ENCODE results near the gene CTCF.

GRCh38 chr16:67551091-67551490, 11.2 kb upstream of the CTCF start:
- TF ChIP-seq CTCF (IDR thresholded peaks at IDR 0.05; ENCODE audit: low read depth, low read length, missing input control), result no peak
- no peak for TF ChIP-seq RAD21 (IDR thresholded peaks at IDR 0.05)
- no peak for TF ChIP-seq YY1 (IDR thresholded peaks at IDR 0.05)
- TF ChIP-seq RXRA (IDR thresholded peaks at IDR 0.05), result no peak
- no peak for TF ChIP-seq JUND (IDR thresholded peaks at IDR 0.05)
- TF ChIP-seq ZBTB33 (IDR thresholded peaks at IDR 0.05), result no peak
- TF ChIP-seq REST (IDR thresholded peaks at IDR 0.05), result no peak
- no peak for TF ChIP-seq TAF1 (conservative IDR thresholded peaks at IDR 0.05)
